ENCODE data around the gene IHH. TPM values are rescaled to one million over a fixed set of nuclear protein-coding genes. Genes with fewer than 3 reads are reported as not detected.

Gene IHH
- total and polyA plus RNA-seq, 2 donors (not counting 1 experiment from before 2014, with no cell fraction given), result 0.15 to 0.22 TPM

DNA sequence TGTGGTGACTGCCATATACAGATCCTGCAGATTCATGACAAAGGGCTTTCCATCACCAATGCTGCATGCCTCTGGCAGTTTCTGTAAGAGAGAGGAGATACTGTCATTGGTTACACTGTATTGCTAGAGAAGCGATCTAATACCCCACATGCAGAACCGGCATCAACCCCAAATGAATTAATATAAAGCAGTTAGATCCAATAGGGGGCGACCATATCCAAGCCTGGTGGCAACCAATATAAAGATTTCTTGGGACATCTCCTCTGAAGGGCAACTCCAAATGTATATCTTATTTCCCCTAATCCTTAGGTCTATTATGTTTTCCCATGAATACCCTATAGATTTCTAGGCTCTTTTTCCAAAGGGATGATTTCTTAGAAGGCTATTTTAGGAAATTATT is 17.4 kb upstream of the IHH start:
- Mint-ChIP-seq H3K4me1 (peaks cover 13% of the 10 kb centered on the region), H3K27ac (no peak overlapping the region), H3K9me3 (ENCODE audit: insufficient read depth) (no peaks in the 10 kb centered on the region), H3K27me3 (no peaks in the 10 kb centered on the region), H3K4me3 (no peak overlapping the region)
- ChIA-PET POLR2A (no interaction called here), CTCF (interaction anchor here (0.7 kb wide), 1 partner anchor 10 kb away, joined by 4 read pairs; no protein-coding TSS in a partner anchor)
- peaks cover 0 to 3% of the 10 kb centered on the region in 2 donors for H3K4me1 ChIP-seq (ENCODE audit: control insufficient read depth in 2 of 2, insufficient read depth in 2 of 2, low read length in 2 of 2)
- H3K9me3 ChIP-seq (ENCODE audit: control extremely low read depth in 1 of 3, control insufficient read depth in 2 of 3, insufficient read depth in 1 of 3, low read length in 2 of 3), result no peaks in the 10 kb centered on the region
- no peak overlapping the region for H3K27ac ChIP-seq (ENCODE audit: low read length in 2 of 2)
- ATAC-seq (ENCODE audit: low read depth) (no peak), DNase-seq (no peak)
- H3K36me3 ChIP-seq (replicated peaks in 1 of 2; ENCODE audit: control extremely low read depth in 1 of 2, control insufficient read depth in 1 of 2, extremely low read depth in 1 of 2, insufficient read depth in 2 of 2, low read length in 1 of 2), result peaks cover 7 to 29% of the 10 kb centered on the region in 2 experiments
- WGBS (ENCODE audit: insufficient coverage), result no CpG with 5 or more reads among the region's 3 CpGs
- no peak for TF ChIP-seq EZH2 (IDR thresholded peaks at IDR 0.05; ENCODE audit: borderline replicate concordance, insufficient read depth, low read depth, low read length, poor library complexity, severe bottlenecking)
- TF ChIP-seq, protein P1, sequence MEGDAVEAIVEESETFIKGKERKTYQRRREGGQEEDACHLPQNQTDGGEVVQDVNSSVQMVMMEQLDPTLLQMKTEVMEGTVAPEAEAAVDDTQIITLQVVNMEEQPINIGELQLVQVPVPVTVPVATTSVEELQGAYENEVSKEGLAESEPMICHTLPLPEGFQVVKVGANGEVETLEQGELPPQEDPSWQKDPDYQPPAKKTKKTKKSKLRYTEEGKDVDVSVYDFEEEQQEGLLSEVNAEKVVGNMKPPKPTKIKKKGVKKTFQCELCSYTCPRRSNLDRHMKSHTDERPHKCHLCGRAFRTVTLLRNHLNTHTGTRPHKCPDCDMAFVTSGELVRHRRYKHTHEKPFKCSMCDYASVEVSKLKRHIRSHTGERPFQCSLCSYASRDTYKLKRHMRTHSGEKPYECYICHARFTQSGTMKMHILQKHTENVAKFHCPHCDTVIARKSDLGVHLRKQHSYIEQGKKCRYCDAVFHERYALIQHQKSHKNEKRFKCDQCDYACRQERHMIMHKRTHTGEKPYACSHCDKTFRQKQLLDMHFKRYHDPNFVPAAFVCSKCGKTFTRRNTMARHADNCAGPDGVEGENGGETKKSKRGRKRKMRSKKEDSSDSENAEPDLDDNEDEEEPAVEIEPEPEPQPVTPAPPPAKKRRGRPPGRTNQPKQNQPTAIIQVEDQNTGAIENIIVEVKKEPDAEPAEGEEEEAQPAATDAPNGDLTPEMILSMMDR (IDR thresholded peaks at IDR 0.05), result no peak
- H3K4me3 ChIP-seq (ENCODE audit: control extremely low read depth in 1 of 5, extremely low read depth in 1 of 5, insufficient read depth in 1 of 5, low read depth in 2 of 5, low read length in 4 of 5), result no peak overlapping the region
- peaks cover 4% of the 10 kb centered on the region for H4K20me1 ChIP-seq (ENCODE audit: control insufficient read depth, insufficient read depth, low read length, poor library complexity, severe bottlenecking)
- H2AFZ ChIP-seq (ENCODE audit: insufficient read depth, low read depth, low read length, poor library complexity, severe bottlenecking), result no peak overlapping the region
- intact Hi-C loops (cut with micrococcal nuclease), result no loop called here
- no peak overlapping the region for H3K9ac ChIP-seq (ENCODE audit: low read length)
- no peaks in the 10 kb centered on the region for H3K27me3 ChIP-seq (replicated peaks in 1 of 4; ENCODE audit: control extremely low read depth in 1 of 4, control insufficient read depth in 3 of 4, insufficient read depth in 4 of 4, low read length in 3 of 4)
- H3K79me2 ChIP-seq (ENCODE audit: control insufficient read depth, insufficient read depth, low read length), result no peaks in the 10 kb centered on the region
- H3K4me2 ChIP-seq (replicated peaks; ENCODE audit: low read depth, low read length, poor library complexity, severe bottlenecking), result no peak overlapping the region

DNA sequence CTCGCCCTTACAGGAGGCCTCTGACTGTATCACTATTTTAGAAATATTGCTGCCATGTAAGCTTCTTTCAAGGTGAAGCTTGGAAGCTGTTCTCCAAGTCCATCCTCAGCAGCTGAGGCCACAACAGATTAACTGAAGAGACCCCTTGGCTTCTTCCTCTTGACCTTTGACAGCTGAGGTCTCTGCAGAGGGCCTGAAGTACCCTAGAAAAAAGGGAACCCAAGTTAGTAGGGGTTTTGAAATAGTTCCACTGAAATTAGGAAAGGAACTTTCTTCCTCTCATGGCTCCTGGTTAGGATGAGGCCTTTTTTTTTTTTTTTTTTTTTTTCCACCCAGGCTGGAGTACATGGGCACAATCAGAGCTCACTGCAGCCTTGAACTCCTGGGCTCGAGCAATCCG is 15.5 kb upstream of the IHH start:
- Histone ChIP-seq H4K20me1 (ENCODE audit: control insufficient read depth, insufficient read depth, low read length, poor library complexity, severe bottlenecking) (peaks cover 4% of the 10 kb centered on the region), H3K4me3 (ENCODE audit: control extremely low read depth in 1 of 5, extremely low read depth in 1 of 5, insufficient read depth in 1 of 5, low read depth in 2 of 5, low read length in 4 of 5) (no peak overlapping the region), H3K79me2 (ENCODE audit: control insufficient read depth, insufficient read depth, low read length) (no peaks in the 10 kb centered on the region), H2AFZ (ENCODE audit: insufficient read depth, low read depth, low read length, poor library complexity, severe bottlenecking) (no peak overlapping the region), H3K27me3 (replicated peaks in 1 of 4; ENCODE audit: control extremely low read depth in 1 of 4, control insufficient read depth in 3 of 4, insufficient read depth in 4 of 4, low read length in 3 of 4) (no peaks in the 10 kb centered on the region), H3K4me2 (replicated peaks; ENCODE audit: low read depth, low read length, poor library complexity, severe bottlenecking) (no peak overlapping the region), H3K9me3 (ENCODE audit: control extremely low read depth in 1 of 3, control insufficient read depth in 2 of 3, insufficient read depth in 1 of 3, low read length in 2 of 3) (no peaks in the 10 kb centered on the region), H3K4me1 (ENCODE audit: control insufficient read depth in 2 of 2, insufficient read depth in 2 of 2, low read length in 2 of 2) (no peaks in the 10 kb centered on the region), H3K27ac (ENCODE audit: low read length in 2 of 2) (no peak overlapping the region), H3K9ac (ENCODE audit: low read length) (no peak overlapping the region), H3K36me3 (replicated peaks in 1 of 2; ENCODE audit: control extremely low read depth in 1 of 2, control insufficient read depth in 1 of 2, extremely low read depth in 1 of 2, insufficient read depth in 2 of 2, low read length in 1 of 2) (peaks cover 7 to 29% of the 10 kb centered on the region in 2 experiments)
- ATAC-seq (ENCODE audit: low read depth) (no peak), DNase-seq (no peak)
- Mint-ChIP-seq H3K4me1 (no peaks in the 10 kb centered on the region), H3K9me3 (ENCODE audit: insufficient read depth) (no peaks in the 10 kb centered on the region), H3K27ac (no peak overlapping the region), H3K4me3 (no peak overlapping the region), H3K27me3 (no peaks in the 10 kb centered on the region)
- TF ChIP-seq, protein P1 (IDR thresholded peaks at IDR 0.05), result no peak
- no peak for TF ChIP-seq EZH2 (IDR thresholded peaks at IDR 0.05; ENCODE audit: borderline replicate concordance, insufficient read depth, low read depth, low read length, poor library complexity, severe bottlenecking)
- intact Hi-C loops (cut with micrococcal nuclease), result no loop called here
- ChIA-PET CTCF (interaction anchor here (1.5 kb wide), 1 partner anchor 43 kb away, joined by 4 read pairs; no protein-coding TSS in a partner anchor), POLR2A (no interaction called here)
- 100% methylated on average over 3 of the region's 3 CpGs for WGBS (ENCODE audit: insufficient coverage)

Data from B cell (primary cell).